Coronary artery (tissue), 2 donors: ENCODE measurements around the gene SMAD3.

Experiments
- DNase-seq: peaks from one replicate; pipeline ENCODE4 v3.0.0-alpha.2; 2017; ENCODE audit warnings: low spot score
- H3K27ac ChIP-seq, 2 donors: fragments of 200-600 bp; sonication (generic); one replicate each; pipeline ENCODE4 v1.5.1; 2016 to 2019
- H3K4me3 ChIP-seq: fragments of 200-600 bp; sonication (generic); 2 replicates; pipeline ENCODE4 v1.5.1; 2016; ENCODE audit warnings: mild to moderate bottlenecking, moderate library complexity
- TF ChIP-seq, protein P1 (sequence below): fragments of 200-600 bp; sonication (generic); IDR thresholded peaks from one replicate; pipeline ENCODE4 v1.5.1; 2019; ENCODE audit warnings: antibody characterized with exemption

The SMAD3 gene

DNA sequence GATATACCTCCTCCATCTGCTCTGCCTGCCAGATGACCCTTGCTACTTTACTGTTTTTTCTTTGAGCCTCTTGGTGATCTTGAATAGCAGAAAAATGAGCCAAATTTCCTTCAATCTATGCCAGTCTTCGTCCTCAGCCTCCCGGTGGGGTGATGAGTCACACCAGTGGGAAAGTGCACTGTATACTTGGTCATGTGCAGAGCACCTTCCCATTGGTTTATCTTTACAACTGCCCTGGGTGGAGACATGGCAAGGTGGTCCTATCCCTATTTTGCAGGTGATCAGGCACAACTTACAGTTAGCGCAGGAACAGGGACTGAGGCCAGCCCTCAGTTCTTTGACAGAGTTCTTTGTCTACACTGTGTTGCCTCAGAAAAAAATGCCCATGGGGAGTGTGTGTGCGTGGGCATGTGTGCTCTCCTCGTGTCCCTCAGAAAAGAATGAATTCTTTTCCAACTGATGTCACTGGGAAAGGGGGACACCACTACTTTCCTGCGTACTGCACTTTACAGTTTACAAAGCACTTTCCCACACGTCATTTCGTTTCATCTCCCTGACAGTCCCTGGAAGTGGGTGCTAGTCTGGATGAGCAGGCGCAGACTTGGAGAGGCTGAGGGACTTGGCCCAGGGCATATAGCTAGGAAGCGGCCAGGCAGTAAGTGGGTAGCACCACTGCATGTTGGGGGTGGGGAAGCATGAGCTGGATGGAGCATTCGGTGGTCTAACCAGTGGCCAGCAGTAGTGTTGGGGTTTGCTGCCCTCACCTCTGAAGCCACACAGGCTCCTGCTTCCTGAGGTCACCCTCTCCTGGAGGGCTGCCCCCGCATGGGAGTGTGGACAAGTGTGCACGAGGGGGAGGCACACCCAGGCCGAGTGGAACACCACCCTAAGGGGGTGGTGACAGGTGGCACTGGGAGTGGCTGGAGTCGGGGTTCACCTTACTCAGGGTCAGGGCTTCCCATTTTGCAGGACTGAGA lies 24.1 kb downstream of the SMAD3 start:
- Histone ChIP-seq H3K27ac (peak overlapping the region in 1 of 2 donors; percentile 3), H3K4me3 (no peak overlapping the region)
- no peak for DNase-seq
- TF ChIP-seq, protein P1, sequence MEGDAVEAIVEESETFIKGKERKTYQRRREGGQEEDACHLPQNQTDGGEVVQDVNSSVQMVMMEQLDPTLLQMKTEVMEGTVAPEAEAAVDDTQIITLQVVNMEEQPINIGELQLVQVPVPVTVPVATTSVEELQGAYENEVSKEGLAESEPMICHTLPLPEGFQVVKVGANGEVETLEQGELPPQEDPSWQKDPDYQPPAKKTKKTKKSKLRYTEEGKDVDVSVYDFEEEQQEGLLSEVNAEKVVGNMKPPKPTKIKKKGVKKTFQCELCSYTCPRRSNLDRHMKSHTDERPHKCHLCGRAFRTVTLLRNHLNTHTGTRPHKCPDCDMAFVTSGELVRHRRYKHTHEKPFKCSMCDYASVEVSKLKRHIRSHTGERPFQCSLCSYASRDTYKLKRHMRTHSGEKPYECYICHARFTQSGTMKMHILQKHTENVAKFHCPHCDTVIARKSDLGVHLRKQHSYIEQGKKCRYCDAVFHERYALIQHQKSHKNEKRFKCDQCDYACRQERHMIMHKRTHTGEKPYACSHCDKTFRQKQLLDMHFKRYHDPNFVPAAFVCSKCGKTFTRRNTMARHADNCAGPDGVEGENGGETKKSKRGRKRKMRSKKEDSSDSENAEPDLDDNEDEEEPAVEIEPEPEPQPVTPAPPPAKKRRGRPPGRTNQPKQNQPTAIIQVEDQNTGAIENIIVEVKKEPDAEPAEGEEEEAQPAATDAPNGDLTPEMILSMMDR: no peak

DNA sequence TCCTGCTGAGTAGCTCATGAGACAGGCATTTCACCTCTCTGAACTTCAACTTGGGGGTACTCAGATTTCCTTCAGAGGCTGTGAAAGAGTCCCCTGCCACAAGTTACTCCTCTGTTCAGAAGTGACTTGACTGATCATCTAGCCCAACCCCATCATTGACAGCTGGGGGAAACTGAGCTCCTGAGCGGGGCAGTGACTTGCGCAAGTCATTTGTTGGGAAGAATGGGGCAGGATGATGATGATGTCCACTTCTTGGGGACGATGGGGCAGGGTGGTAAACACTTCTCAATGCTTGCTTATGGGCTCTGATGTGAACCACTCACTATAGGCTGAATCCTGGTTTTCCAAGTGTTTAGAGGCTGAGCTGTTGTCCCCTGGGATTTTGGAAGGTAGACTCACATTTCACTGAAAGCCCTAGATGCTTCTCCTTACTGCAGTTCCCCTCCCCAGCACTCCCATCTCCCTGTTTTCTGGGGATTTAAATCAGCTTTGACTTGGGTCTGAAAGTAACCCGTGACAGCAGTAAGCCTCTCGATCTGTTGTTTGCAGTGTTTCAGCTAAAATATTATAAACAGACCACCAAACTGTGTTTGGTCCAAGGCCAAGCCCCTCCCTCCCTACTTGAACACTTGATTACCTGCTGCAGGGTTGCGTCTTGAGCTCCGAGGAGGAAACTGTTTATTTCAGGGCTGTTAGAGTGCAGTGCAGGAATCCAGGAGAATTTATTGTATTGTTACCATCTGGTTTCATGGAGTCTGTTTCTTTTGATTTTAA lies 25.1 kb downstream of the SMAD3 start:
- Histone ChIP-seq H3K4me3 (no peak overlapping the region), H3K27ac (peak overlapping the region in 1 of 2 donors; percentile 21)
- TF ChIP-seq, protein P1: no peak
- DNase-seq: no peak

DNA sequence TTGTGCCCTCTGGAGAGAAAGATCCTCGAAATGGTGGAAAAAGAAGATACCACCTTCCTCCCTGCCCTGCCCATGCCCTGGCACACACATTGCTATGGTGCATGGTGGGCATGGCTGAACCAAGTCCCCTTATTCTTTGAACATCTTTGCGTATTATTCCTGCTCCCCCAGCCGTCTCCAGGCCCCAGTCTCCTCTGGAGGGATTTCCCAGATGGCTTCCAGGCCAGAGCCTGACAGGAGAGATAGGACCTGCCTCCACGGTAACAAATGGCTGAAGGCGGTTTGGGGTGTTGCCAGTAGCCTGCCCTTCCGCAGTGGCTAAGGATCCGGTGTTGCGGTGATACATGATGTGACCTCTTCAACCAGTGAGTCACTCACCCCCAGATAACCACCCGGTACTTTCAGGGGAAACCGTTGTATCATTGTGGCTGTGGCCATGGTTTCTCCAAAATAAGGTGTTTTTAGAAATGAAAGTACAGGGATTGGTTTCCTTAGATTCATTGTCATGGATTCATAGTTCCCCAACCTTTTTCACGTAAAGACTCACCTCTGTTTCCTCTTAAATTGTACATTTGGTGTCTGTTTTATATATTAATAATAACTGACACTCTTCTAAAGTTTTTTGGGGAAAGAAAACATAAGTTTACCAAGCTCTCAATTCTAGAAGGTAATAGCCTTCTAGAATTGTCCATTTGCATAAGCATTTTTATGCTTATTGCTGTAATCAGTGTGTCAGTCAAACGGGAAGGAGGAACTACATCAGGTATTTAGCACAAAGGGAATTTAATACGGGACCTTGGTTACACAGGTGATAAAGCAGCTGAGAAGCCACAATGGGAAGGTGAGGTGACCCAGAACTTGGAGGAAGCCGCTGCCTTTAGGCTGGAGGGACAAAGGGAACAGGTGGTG lies 25.9 kb downstream of the SMAD3 start:
- no peak for DNase-seq
- H3K4me3 ChIP-seq: no peak overlapping the region

DNA sequence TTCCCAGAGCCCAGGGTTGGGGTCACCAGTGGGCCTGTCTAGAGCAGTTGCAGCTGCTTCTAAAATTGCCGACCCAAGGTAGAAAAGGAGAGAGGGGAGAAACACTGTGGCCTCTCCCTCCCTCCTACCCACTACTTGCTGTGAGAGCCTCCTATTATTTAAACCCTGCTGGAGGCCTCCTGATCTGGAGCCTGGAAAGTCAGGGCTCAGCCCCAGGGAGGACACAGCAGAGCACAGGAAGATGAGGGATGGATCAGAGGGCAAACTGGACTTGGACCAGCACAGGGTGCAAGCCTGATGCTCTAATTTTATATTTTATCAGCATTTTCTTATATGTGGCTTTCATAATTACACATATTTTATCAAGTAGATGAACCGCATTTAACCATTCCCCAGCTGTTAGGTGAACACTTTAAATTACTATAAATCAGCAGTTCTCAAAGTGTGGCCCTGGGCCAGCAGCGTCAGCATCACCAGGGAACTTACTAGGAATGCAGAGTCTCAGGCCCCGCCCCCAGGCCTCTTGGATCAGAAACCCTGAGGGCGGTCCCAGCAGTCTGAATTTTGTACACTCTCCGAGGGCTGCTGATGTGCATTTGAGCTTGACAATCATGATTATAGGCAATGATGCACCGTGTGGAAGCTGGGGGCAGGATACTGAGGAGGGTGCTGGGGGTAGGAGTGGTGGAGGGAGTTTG lies 26.7 kb downstream of the SMAD3 start:
- TF ChIP-seq, protein P1: no peak
- Histone ChIP-seq H3K4me3 (no peak overlapping the region), H3K27ac (peak overlapping the region in 1 of 2 donors; percentile 0)
- no peak for DNase-seq

More for the DNA sequence above, 25.9 kb downstream of the SMAD3 start:
- H3K27ac ChIP-seq: peak overlapping the region in 1 of 2 donors; percentile 0
- TF ChIP-seq, protein P1: no peak

DNA sequence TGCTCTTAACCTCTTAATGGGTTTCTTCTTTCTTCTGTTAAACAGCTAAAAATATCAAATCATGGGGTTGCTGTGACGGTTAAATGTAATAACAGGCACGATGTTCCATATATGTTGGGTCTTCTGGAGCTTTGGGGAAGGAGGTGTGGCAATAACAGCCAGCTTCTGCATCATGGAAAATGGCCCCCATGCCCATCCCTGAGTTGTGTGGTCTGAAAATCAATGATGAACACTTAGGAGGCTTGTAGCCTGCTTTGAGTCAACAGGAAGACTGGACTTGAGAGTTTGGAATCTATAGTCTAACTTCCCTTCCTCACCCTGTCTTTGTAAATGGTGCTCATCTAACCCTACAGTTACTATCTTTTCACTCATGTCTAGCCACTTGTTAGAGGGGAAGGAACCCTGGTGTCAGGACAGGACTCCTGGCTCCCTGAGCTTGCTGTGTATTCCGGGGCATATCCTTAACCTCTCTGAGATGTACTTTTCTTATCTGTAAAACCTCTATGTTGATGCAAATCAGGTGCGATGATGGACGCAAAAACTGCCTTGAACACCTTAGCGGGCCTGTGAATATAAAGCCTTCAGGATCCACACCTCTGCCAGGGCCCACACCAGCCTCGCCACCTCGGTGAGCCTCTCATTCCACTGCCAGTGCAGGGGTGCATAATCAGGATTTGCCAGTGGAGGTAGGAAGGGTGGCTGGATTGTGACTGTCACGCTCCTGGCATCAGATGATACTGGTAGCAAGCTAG lies 27.5 kb downstream of the SMAD3 start:
- H3K4me3 ChIP-seq: no peak overlapping the region
- DNase-seq: no peak
- no peak overlapping the region for H3K27ac ChIP-seq
- TF ChIP-seq, protein P1: no peak
